Inflammatory macrophage treated with lipopolysaccharide for 1 hour (primary cell): ENCODE data around the gene TMEM256.
A peak's percentile ranks its signal among the peaks of the same experiment; 100 is the strongest.

Experiments used
- DNase-seq, 2 donors: peaks; one replicate each; pipeline ENCODE4 v3.0.0-alpha.2; 2020 to 2022

TMEM256 gene

DNA sequence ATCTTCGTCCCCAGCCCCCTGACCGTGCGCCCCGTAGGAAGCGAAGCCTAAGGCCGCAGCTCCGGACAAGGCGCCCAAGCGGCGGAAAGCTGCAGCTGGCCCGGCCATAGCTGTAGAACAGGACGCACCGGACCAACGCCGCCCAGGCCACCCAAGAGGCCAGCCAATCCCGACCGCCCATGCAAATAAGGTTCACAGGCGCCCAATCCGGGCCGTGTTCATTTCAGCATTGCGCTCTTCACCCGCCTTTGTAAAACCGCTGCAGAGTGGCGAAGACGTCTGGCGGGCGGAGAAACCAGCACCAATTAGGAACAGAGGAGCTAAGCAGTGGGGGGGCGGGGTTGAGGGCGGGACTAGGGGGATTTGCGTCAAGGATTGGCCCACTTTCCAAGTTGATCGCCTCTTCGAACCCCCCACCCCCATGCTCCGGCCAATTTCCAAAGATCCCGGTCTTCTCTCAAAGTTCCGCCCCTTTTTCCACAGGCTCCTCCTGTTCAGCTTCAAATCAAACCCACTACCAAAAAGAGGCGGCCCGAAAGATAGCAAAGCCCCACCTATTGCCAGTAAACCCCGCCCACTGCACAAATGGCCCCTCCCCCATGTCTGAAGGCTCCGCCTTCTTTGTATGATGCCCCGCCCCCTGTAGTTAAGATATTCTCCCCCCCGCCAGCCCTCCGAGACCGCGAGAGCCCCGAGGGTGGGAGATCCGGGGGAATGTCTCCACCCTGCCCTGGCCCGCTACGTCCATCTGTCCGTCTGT is at the start of gene TMEM256:
Gene TMEM256, minus strand, starts transcription at position 121 of the 760 bp plus-strand sequence. Its CDS starts 13 bp downstream, at position 108.
- DNase-seq, result peak; percentile 99

DNA sequence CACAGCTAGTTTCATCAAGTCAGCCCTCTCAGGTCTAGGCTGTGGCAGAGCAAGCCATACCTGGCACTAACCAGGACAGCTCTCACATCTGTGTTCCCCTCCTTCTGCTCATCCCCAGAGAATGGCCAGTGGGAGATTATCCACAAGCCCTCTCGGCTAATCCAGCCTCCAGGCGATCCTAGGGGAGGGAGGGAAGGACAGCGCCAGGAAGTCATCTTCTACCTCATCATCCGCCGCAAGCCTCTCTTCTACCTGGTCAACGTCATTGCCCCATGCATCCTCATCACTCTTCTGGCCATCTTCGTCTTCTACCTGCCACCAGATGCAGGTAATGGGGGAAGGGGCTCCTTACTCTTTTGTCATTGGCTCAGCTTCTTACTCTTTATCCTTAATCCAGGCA is 44.6 kb upstream of the TMEM256 start:
- DNase-seq, result no peak

- no peak for DNase-seq
These were observed 41.7 kb upstream of the TMEM256 start for GRCh38 chr17:7445619-7445968.

GRCh38 chr17:7444682-7445618 is 41.1 kb upstream of the TMEM256 start, which contains the start of gene CHRNB1:
Gene CHRNB1, plus strand, starts transcription at chr17:7445061. Its CDS starts 67 bp downstream, at chr17:7445128.
- DNase-seq, result peak; percentile 52 to 73

GRCh38 chr17:7443499-7444485 is 39.9 kb upstream of the TMEM256 start:
- DNase-seq, result no peak

DNA sequence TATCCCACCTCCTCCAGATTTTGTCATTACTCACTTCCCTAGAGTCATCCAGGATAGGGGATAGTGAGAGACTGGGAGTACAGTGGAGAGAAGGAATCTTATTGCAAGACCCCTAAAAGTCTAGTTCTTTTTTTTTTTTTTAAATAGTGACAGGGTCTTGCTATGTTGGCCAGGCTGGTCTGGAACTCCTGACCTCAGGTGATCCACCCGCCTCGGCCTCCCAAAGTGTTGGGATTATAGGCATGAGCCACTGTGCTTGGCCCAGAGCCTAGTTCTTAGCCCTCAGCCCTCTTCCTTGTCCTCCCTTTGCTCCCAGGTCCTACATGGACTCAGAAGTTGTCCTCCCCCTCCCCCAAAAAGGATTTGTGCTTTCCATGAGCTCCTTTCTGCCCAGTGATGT is 38.2 kb upstream of the TMEM256 start:
- no peak for DNase-seq

- DNase-seq, result no peak
These were observed 37.4 kb upstream of the TMEM256 start for GRCh38 chr17:7441266-7441665.

- DNase-seq, result no peak
These were observed 36.9 kb upstream of the TMEM256 start for GRCh38 chr17:7440834-7441195.

GRCh38 chr17:7440113-7440833 is 36.4 kb upstream of the TMEM256 start:
- DNase-seq, result peak; percentile 20 to 30

- no peak for DNase-seq
These were observed 35.7 kb upstream of the TMEM256 start, which contains the start of gene FGF11 for GRCh38 chr17:7439462-7440112. Gene FGF11, plus strand, starts transcription at chr17:7439512. Its CDS starts 109 bp downstream, at chr17:7439621.

DNA sequence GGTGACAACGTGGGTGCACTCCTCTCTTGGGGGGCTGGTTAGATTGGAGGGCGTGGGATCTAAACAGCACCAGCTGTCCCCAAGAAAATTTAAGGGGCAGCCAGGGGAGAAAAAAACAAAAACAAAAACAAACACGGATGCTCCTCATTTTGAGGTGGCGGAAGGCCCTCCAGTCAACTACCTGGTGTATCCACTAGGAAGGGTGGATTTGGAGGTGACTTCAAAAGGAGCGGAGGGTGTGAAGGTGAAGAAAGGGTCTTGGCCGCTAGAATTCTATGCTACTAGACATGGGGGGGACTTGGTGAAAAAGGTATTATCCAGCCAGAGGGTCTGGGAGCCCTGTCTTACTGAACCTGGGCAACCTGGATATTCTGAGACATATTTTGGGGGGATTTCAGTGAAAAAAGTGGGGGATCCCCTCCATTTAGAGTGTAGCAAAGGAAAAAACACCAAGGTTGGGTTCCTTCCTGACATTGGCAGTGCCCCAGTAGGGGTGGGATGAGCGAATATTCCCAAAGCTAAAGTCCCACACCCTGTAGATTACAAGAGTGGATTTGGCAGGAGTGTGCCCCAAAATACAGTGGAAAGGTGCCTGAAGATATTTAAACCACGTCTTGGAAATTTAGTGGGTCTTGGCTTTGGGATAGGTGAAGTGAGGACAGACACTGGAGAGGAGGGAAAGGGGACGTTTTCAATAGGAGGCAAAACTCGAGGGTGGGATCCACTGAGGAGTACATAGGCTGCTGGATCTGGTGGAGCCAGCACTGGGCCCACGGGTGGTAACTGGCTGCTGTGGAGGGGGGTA is 35.0 kb upstream of the TMEM256 start:
- no peak for DNase-seq

GRCh38 chr17:7437950-7438614 is 34.2 kb upstream of the TMEM256 start:
- DNase-seq, result peak in 1 of 2 donors; percentile 57

- DNase-seq, result no peak
These were observed 33.5 kb upstream of the TMEM256 start for GRCh38 chr17:7437369-7437863.

DNA sequence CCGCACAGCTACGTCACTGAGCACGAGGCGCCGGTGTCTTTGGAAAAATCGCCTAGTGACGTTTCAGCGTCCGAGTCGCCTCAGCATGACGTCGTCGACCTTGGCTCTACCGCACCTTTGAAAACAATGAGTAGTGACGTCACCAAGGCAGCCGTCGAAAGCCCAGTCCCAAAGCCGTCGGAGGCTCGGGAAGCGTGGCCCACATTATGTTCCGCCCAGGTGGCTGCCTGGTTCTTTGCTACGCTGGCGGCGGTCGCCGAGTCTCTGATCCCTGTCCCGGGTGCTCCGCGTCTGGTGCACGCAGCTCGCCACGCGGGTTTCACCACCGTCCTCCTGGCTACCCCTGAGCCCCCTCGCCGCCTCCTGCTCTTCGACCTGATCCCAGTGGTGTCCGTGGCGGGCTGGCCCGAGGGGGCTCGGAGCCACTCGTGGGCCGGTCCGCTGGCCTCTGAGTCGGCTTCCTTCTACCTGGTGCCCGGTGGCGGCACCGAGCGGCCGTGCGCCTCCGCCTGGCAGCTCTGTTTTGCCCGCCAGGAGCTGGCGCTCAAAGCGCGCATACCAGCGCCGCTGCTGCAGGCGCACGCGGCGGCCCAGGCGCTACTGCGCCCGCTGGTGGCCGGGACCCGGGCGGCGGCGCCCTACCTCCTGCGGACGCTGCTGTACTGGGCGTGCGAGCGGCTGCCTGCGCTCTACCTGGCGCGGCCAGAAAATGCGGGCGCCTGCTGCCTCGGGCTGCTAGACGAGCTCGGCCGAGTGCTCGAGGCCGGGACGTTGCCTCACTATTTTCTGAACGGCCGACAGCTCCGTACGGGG is 32.9 kb upstream of the TMEM256 start:
- DNase-seq, result peak; percentile 69 to 75

GRCh38 chr17:7435676-7436555 is 32.0 kb upstream of the TMEM256 start:
- peak; percentile 50 to 75 for DNase-seq

DNA sequence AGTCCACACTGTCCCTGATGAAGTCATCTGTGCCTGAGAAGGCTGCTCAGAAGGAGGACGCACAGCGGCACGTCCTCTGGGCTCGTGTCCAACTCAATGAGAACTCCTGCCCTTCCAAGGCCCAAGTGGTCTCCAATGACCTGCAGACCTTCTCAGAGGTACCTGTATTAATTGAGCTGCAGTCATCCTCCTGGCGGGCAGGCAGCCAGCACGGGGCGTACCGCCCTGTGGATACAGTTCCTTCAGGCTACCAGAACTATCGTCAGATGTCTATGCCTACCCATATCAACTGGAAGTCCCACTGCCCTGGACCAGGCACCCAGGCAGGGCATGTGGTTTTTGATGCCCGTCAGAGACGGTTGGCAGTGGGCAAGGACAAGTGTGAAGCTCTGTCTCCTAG is 28.4 kb upstream of the TMEM256 start:
- no peak for DNase-seq

GRCh38 chr17:7431231-7431630 is 27.3 kb upstream of the TMEM256 start:
- no peak for DNase-seq

GRCh38 chr17:7429722-7430121 is 25.8 kb upstream of the TMEM256 start:
- DNase-seq, result no peak
